Measurements from ENCODE around the gene TPCN2. TPM values are rescaled to one million over a fixed set of nuclear protein-coding genes. Genes with fewer than 3 reads are reported as not detected.
A peak's percentile ranks its signal among the peaks of the same experiment; 100 is the strongest.

The TPCN2 gene
- total RNA-seq, 2 donors from 2014 or later = 4.2 to 5.3 TPM

GRCh38 chr11:69050592-69051380 lies 2.1 kb downstream of the TPCN2 start:
- no peaks in the 10 kb centered on the region for H3K9me3 ChIP-seq
- H3K27me3 ChIP-seq = no peaks in the 10 kb centered on the region
- no peak for TF ChIP-seq CTCF (IDR thresholded peaks at IDR 0.05)
- no peaks in the 10 kb centered on the region for H3K36me3 ChIP-seq
- H3K27ac ChIP-seq = peak overlapping the region in 1 of 2 donors; percentile 96
- no peak overlapping the region for H3K4me3 ChIP-seq
- peaks cover 0 to 51% of the 10 kb centered on the region in 2 donors for H3K4me1 ChIP-seq
- DNase-seq (ENCODE audit: low spot score) = no peak

- DNase-seq (ENCODE audit: low spot score) = no peak
- H3K4me3 ChIP-seq = no peak overlapping the region
- no peak for TF ChIP-seq CTCF (IDR thresholded peaks at IDR 0.05)
- no peaks in the 10 kb centered on the region for H3K36me3 ChIP-seq
- peaks cover 0 to 51% of the 10 kb centered on the region in 2 donors for H3K4me1 ChIP-seq
- no peak overlapping the region for H3K27ac ChIP-seq
- no peaks in the 10 kb centered on the region for H3K27me3 ChIP-seq
- no peaks in the 10 kb centered on the region for H3K9me3 ChIP-seq
Measured at GRCh38 chr11:69051381-69052342, 2.9 kb downstream of the TPCN2 start.

- DNase-seq (ENCODE audit: low spot score) = no peak
- no peak overlapping the region for H3K27ac ChIP-seq
- no peak overlapping the region for H3K4me3 ChIP-seq
- H3K27me3 ChIP-seq = no peaks in the 10 kb centered on the region
- TF ChIP-seq CTCF (IDR thresholded peaks at IDR 0.05) = no peak
- H3K4me1 ChIP-seq = peaks cover 0 to 51% of the 10 kb centered on the region in 2 donors
- no peaks in the 10 kb centered on the region for H3K36me3 ChIP-seq
- no peaks in the 10 kb centered on the region for H3K9me3 ChIP-seq
Measured at GRCh38 chr11:69052343-69053168, 3.8 kb downstream of the TPCN2 start.

GRCh38 chr11:69053169-69053477 lies 4.4 kb downstream of the TPCN2 start:
- no peaks in the 10 kb centered on the region for H3K9me3 ChIP-seq
- H3K36me3 ChIP-seq = no peaks in the 10 kb centered on the region
- DNase-seq (ENCODE audit: low spot score) = no peak
- no peak overlapping the region for H3K27ac ChIP-seq
- no peak overlapping the region for H3K4me3 ChIP-seq
- no peak for TF ChIP-seq CTCF (IDR thresholded peaks at IDR 0.05)
- peaks cover 0 to 49% of the 10 kb centered on the region in 2 donors for H3K4me1 ChIP-seq
- H3K27me3 ChIP-seq = no peaks in the 10 kb centered on the region

- Histone ChIP-seq H3K27ac (no peak overlapping the region), H3K27me3 (no peaks in the 10 kb centered on the region), H3K36me3 (no peaks in the 10 kb centered on the region), H3K4me3 (no peak overlapping the region), H3K4me1 (peaks cover 0 to 45% of the 10 kb centered on the region in 2 donors), H3K9me3 (no peaks in the 10 kb centered on the region)
- TF ChIP-seq CTCF (IDR thresholded peaks at IDR 0.05) = no peak
- DNase-seq (ENCODE audit: low spot score) = no peak
Measured at GRCh38 chr11:69053546-69054396, 5.0 kb downstream of the TPCN2 start.
